Mesendoderm (in vitro differentiated cells): ENCODE results near the gene CCBE1.

Source experiments
- DNase-seq: peaks from one replicate; pipeline ENCODE4 v3.0.0; 2013
- H2AK5ac ChIP-seq: 2 replicates; pipeline ENCODE4 v1.6.1; 2013; ENCODE audit warnings: low read length, inconsistent platforms
- H2BK120ac ChIP-seq: 2 replicates; pipeline ENCODE4 v1.6.1; 2013; ENCODE audit warnings: low read depth, mild to moderate bottlenecking, low read length, moderate library complexity, mixed read lengths
- H2BK15ac ChIP-seq: replicated peaks from 2 replicates; pipeline ENCODE4 v1.6.1; 2013; ENCODE audit warnings: low read depth, mild to moderate bottlenecking, moderate library complexity
- H2BK5ac ChIP-seq: 2 replicates; pipeline ENCODE4 v1.6.1; 2013; ENCODE audit warnings: low read length, inconsistent platforms
- H3K18ac ChIP-seq: 2 replicates; pipeline ENCODE4 v1.6.1; 2013; ENCODE audit warnings: mild to moderate bottlenecking, low read length, mixed read lengths
- H3K23ac ChIP-seq: one replicate; pipeline ENCODE4 v1.6.1; 2013; ENCODE audit warnings: low read length
- H3K27ac ChIP-seq: 2 replicates; pipeline ENCODE4 v1.5.1; 2013; ENCODE audit warnings: low read depth, mild to moderate bottlenecking, inconsistent platforms, low read length, moderate library complexity
- H3K27me3 ChIP-seq: 2 replicates; pipeline ENCODE4 v1.6.1; 2013; ENCODE audit warnings: low read length, control low read depth, mild to moderate bottlenecking, inconsistent platforms; ENCODE audit not compliant: insufficient read depth, poor library complexity
- H3K36me3 ChIP-seq: 2 replicates; pipeline ENCODE4 v1.6.1; 2013; ENCODE audit warnings: low read length, inconsistent platforms; ENCODE audit not compliant: control insufficient read depth, insufficient read depth
- H3K4ac ChIP-seq: one replicate; pipeline ENCODE4 v1.6.1; 2013; ENCODE audit warnings: low read depth, mild to moderate bottlenecking, low read length, moderate library complexity
- H3K4me1 ChIP-seq: 2 replicates; pipeline ENCODE4 v1.6.1; 2013; ENCODE audit warnings: low read depth, low read length, inconsistent platforms; ENCODE audit not compliant: control insufficient read depth
- H3K4me2 ChIP-seq: 2 replicates; pipeline ENCODE4 v1.6.1; 2013; ENCODE audit warnings: low read length
- H3K4me3 ChIP-seq: 2 replicates; pipeline ENCODE4 v1.5.1; 2013; ENCODE audit warnings: mild to moderate bottlenecking, low read length
- H3K56ac ChIP-seq: one replicate; pipeline ENCODE4 v1.6.1; 2013; ENCODE audit warnings: low read length
- H3K79me1 ChIP-seq: 2 replicates; pipeline ENCODE4 v1.6.1; 2013; ENCODE audit warnings: low read length, inconsistent platforms
- H3K79me2 ChIP-seq: 2 replicates; pipeline ENCODE4 v1.6.1; 2013; ENCODE audit warnings: mild to moderate bottlenecking, low read length; ENCODE audit not compliant: control insufficient read depth, insufficient read depth
- H3K9ac ChIP-seq: 2 replicates; pipeline ENCODE4 v1.6.1; 2013; ENCODE audit warnings: low read length, inconsistent platforms
- H4K5ac ChIP-seq: one replicate; pipeline ENCODE4 v1.6.1; 2013; ENCODE audit warnings: low read length
- H4K8ac ChIP-seq: one replicate; pipeline ENCODE4 v1.6.1; 2013; ENCODE audit warnings: low read depth, mild to moderate bottlenecking, control low read depth, low read length, moderate library complexity
- WGBS: extraction: QIAGEN DNeasy Blood & Tissue Kit; methylation state at CpG from one replicate; pipeline ENCODE4 v1.1.7; 2013; ENCODE audit warnings: low lambda C conversion rate, missing lambda C conversion rate; ENCODE audit not compliant: insufficient coverage; ENCODE audit errors: extremely low coverage; 5-methylcytosine and 5-hydroxymethylcytosine counted together

The CCBE1 gene

GRCh38 chr18:59437851-59438569 lies 259.2 kb downstream of the CCBE1 start:
- no peak for DNase-seq
- Histone ChIP-seq H2BK5ac (no peak overlapping the region), H3K27me3 (no peaks in the 10 kb centered on the region), H2AK5ac (no peak overlapping the region), H3K23ac (no peak overlapping the region), H3K9ac (no peak overlapping the region), H3K4me1 (no peaks in the 10 kb centered on the region), H4K8ac (no peak overlapping the region), H3K4me3 (no peak overlapping the region), H2BK15ac (no peak overlapping the region), H3K4me2 (no peak overlapping the region), H3K56ac (no peak overlapping the region), H3K79me1 (no peaks in the 10 kb centered on the region), H3K18ac (no peak overlapping the region), H3K4ac (no peak overlapping the region), H3K36me3 (no peaks in the 10 kb centered on the region), H4K5ac (no peak overlapping the region), H2BK120ac (no peak overlapping the region), H3K79me2 (no peaks in the 10 kb centered on the region), H3K27ac (no peak overlapping the region)
- WGBS = no CpG with 5 or more reads among the region's 4 CpGs

GRCh38 chr18:59432803-59433597 lies 264.2 kb downstream of the CCBE1 start:
- Histone ChIP-seq H4K8ac (no peak overlapping the region), H3K27me3 (no peaks in the 10 kb centered on the region), H3K4me3 (no peak overlapping the region), H2BK120ac (no peak overlapping the region), H3K4me1 (no peaks in the 10 kb centered on the region), H3K79me1 (no peaks in the 10 kb centered on the region), H2BK15ac (no peak overlapping the region), H3K4me2 (no peak overlapping the region), H2BK5ac (no peak overlapping the region), H3K18ac (no peak overlapping the region), H4K5ac (no peak overlapping the region), H3K79me2 (no peaks in the 10 kb centered on the region), H3K36me3 (no peaks in the 10 kb centered on the region), H3K27ac (no peak overlapping the region), H3K9ac (no peak overlapping the region), H3K4ac (no peak overlapping the region), H3K56ac (no peak overlapping the region), H2AK5ac (no peak overlapping the region), H3K23ac (no peak overlapping the region)
- no CpG with 5 or more reads among the region's 5 CpGs for WGBS
- DNase-seq = no peak

- Histone ChIP-seq H3K4me3 (no peak overlapping the region), H3K56ac (no peak overlapping the region), H3K79me1 (no peaks in the 10 kb centered on the region), H4K5ac (no peak overlapping the region), H3K4ac (no peak overlapping the region), H3K23ac (no peak overlapping the region), H3K4me1 (no peaks in the 10 kb centered on the region), H3K18ac (no peak overlapping the region), H2BK120ac (no peak overlapping the region), H3K27me3 (no peaks in the 10 kb centered on the region), H3K36me3 (no peaks in the 10 kb centered on the region), H3K9ac (no peak overlapping the region), H2BK15ac (no peak overlapping the region), H3K27ac (no peak overlapping the region), H3K79me2 (no peaks in the 10 kb centered on the region), H3K4me2 (no peak overlapping the region), H4K8ac (no peak overlapping the region), H2AK5ac (no peak overlapping the region), H2BK5ac (no peak overlapping the region)
- WGBS = no CpG with 5 or more reads among the region's 1 CpG
- DNase-seq = no peak
Measured at GRCh38 chr18:59431131-59431530, 266.1 kb downstream of the CCBE1 start.

GRCh38 chr18:59429608-59430007 lies 267.6 kb downstream of the CCBE1 start:
- Histone ChIP-seq H3K18ac (no peak overlapping the region), H2BK15ac (no peak overlapping the region), H2AK5ac (no peak overlapping the region), H3K36me3 (no peaks in the 10 kb centered on the region), H3K27me3 (no peaks in the 10 kb centered on the region), H4K5ac (no peak overlapping the region), H3K23ac (no peak overlapping the region), H3K79me2 (no peaks in the 10 kb centered on the region), H3K79me1 (no peaks in the 10 kb centered on the region), H3K56ac (no peak overlapping the region), H2BK120ac (no peak overlapping the region), H4K8ac (no peak overlapping the region), H3K9ac (no peak overlapping the region), H3K4ac (no peak overlapping the region), H3K27ac (no peak overlapping the region), H2BK5ac (no peak overlapping the region), H3K4me2 (no peak overlapping the region), H3K4me1 (no peaks in the 10 kb centered on the region), H3K4me3 (no peak overlapping the region)
- no peak for DNase-seq
- WGBS = no CpG with 5 or more reads among the region's 7 CpGs

GRCh38 chr18:59428018-59428417 lies 269.2 kb downstream of the CCBE1 start:
- WGBS = no CpG with 5 or more reads among the region's 1 CpG
- no peak overlapping the region for H2AK5ac ChIP-seq
- H2BK5ac ChIP-seq = no peak overlapping the region
- H2BK120ac ChIP-seq = no peak overlapping the region
- no peaks in the 10 kb centered on the region for H3K27me3 ChIP-seq
- DNase-seq = no peak
- no peaks in the 10 kb centered on the region for H3K79me2 ChIP-seq
- no peak overlapping the region for H4K8ac ChIP-seq
- no peak overlapping the region for H3K4me3 ChIP-seq
- no peak overlapping the region for H2BK15ac ChIP-seq
- H3K79me1 ChIP-seq = no peaks in the 10 kb centered on the region
- no peak overlapping the region for H3K18ac ChIP-seq
- H3K9ac ChIP-seq = no peak overlapping the region
- H4K5ac ChIP-seq = no peak overlapping the region
- H3K56ac ChIP-seq = no peak overlapping the region
- H3K36me3 ChIP-seq = no peaks in the 10 kb centered on the region
- H3K4me2 ChIP-seq = no peak overlapping the region
- H3K4me1 ChIP-seq = no peaks in the 10 kb centered on the region
- H3K27ac ChIP-seq = no peak overlapping the region
- H3K23ac ChIP-seq = no peak overlapping the region
- no peak overlapping the region for H3K4ac ChIP-seq
